ENCODE measurements around the gene BIRC7.

Gene BIRC7

DNA sequence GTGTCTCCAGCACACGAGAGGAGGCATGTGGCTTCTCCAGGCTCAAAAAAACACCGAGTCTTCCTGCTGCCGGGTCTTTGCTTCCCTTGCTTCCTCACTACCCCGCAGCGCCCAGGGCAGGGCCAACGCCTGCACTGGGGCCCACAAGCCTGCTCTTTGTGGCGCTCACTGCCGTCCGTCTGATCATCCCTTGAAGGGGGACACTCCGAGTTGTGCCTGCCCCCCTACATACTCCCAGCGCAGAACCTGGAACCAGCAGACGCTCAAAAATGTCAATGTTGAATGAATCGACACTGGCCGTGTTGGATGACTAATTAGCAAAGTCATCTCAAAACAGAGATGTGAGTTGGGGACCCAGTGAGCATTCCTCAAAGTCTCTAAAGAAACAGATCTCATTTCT is 28.8 kb downstream of the BIRC7 start:
- no peak for DNase-seq (ENCODE audit: low read depth in 2 of 2)

DNA sequence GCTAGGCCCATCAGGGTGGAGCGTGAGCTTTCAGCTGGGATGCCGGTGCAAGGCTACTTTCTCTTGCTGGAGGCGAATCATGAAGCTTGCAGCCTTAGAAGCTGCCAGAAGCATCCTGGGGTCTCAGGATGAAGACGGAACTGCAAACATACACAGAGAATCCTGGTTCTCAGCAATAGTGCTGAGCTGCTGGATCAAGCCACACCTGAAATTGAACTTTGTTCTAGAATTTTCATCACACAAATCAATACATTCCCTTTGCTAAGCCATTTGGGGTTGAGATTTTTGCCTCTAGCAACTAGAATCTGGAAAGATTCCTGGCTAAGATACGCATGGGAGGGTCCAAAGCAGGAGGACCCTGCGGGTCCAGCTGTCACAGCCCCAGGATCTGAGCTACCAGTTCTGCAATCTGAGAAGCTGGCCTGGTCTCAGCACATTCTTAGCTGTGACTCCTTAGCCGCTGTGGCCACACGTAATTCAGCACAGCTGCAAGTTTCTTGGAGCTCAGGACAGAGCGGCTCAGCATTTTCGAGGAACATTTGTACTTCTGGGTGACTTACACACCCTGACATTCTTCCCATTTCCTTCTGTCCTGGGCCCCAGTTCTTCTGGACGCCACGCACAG is 30.3 kb downstream of the BIRC7 start:
- DNase-seq (ENCODE audit: low read depth in 2 of 2) = no peak

GRCh38 chr20:63267691-63268090 is 32.0 kb downstream of the BIRC7 start:
- DNase-seq (ENCODE audit: low read depth in 2 of 2) = no peak

GRCh38 chr20:63268256-63268655 is 32.6 kb downstream of the BIRC7 start:
- DNase-seq (ENCODE audit: low read depth in 2 of 2) = no peak

DNA sequence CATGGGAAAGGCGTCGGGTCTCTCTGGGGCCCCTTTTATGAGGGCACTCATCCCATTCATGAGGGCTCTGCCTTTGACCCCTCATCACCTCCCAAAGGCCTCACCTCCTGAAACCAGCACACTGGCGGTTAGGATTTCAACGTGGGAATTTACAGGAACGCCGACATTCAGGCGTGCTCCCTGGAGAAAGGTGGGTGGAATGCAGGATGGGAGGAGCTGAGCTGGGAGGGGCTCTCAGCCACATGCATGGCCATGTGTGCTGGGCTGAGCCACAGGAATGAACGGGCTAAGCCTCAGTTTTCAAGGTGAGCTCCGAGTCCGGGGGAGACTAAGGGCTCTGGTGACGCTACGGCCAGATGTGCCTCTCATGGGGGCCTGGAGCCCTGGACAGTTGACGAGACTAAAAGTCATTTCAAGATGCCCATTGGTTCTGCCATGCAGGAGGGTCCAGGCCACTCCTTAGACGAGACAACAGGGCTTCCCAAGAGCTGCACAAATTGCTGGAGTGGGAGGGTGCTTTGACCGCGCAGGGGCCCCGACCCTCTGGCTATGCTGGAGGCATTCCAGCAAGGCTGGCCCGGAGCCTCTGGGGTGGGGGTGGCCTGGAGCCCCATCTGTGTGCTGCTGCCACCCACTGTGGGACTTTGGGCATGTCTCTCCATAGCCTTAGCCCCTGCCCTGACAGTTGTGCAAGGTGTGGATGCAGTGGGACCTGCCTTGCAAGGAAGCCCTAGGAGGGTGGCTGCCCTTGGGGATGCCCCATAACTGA is 33.1 kb downstream of the BIRC7 start:
- DNase-seq (ENCODE audit: low read depth in 2 of 2) = no peak

- DNase-seq (ENCODE audit: low read depth in 2 of 2) = no peak
Measured at GRCh38 chr20:63269724-63270123, 34.0 kb downstream of the BIRC7 start.

- DNase-seq (ENCODE audit: low read depth in 2 of 2) = no peak
Measured at GRCh38 chr20:63270606-63271325, 35.1 kb downstream of the BIRC7 start.

GRCh38 chr20:63272105-63273058 is 36.7 kb downstream of the BIRC7 start, which contains the start of gene ARFGAP1:
ARFGAP1 (plus strand) TSS chr20:63272813; CDS start chr20:63275581, 2,768 bp downstream.
- peak; percentile 77 to 91 for DNase-seq (ENCODE audit: low read depth in 2 of 2)

DNA sequence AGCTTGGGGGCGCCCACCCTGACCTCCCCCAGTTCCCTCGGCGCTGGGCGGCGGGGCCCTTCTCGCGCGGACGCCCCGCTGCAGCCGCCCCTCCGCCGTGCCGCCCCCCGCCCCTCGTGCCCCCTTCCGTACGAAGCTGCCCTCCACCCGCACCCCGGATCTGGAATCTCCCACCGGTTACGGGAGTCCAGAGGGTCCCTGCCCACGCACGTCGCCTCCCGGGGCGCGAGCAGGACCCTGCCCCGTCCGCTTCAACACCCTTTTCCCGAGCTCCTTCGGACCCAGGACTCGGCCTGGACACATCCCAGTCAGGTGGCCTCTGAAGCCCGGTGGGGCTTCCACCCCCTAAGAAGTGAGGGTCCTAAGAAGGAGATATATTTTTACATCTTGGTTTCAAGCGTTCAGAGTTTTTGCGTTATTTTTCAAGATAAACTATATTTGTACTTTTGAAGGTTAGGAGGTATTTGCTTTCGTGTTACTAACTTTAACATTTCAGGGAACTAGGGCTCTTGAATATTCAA is 37.4 kb downstream of the BIRC7 start:
- DNase-seq (ENCODE audit: low read depth in 2 of 2) = no peak

- DNase-seq (ENCODE audit: low read depth in 2 of 2) = no peak
Measured at GRCh38 chr20:63273635-63274380, 38.1 kb downstream of the BIRC7 start.

GRCh38 chr20:63274381-63275228 is 38.9 kb downstream of the BIRC7 start:
- DNase-seq (ENCODE audit: low read depth in 2 of 2) = no peak

DNA sequence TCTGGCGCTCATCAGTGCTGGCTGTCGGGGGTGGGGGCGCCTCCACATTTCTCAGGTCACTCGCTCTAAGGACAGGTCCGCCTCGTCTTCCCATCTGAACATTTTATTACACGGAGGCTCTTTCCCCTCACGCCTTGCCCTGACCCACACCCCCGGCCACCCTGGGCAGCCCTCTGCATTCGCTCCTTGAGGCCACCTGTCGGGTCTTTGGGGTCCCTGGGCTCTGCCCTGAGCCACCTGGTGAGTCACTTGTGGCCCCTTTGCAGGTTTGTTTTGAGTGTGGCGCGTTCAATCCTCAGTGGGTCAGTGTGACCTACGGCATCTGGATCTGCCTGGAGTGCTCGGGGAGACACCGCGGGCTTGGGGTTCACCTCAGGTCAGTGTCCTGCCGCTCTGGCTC is 40.1 kb downstream of the BIRC7 start:
- no peak for DNase-seq (ENCODE audit: low read depth in 2 of 2)

DNA sequence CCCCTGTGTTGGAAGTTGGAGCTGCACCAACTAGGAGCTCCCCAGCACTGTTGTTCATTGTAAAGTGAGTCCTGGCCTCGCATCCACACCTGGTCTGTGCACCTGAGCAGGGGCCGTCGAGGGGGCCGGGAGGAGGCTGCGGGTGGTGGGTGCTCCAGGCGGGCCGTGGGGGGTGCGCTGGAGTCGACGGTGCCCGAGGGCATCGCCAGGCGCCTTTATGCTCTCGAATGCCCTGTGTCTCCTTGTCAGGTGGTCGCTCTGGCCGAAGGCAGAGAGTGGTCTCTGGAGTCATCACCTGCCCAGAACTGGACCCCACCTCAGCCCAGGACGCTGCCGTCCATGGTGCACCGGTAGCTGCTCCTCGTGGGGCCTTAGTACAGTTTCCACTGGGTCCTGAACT is 41.3 kb downstream of the BIRC7 start:
- DNase-seq (ENCODE audit: low read depth in 2 of 2) = no peak

DNA sequence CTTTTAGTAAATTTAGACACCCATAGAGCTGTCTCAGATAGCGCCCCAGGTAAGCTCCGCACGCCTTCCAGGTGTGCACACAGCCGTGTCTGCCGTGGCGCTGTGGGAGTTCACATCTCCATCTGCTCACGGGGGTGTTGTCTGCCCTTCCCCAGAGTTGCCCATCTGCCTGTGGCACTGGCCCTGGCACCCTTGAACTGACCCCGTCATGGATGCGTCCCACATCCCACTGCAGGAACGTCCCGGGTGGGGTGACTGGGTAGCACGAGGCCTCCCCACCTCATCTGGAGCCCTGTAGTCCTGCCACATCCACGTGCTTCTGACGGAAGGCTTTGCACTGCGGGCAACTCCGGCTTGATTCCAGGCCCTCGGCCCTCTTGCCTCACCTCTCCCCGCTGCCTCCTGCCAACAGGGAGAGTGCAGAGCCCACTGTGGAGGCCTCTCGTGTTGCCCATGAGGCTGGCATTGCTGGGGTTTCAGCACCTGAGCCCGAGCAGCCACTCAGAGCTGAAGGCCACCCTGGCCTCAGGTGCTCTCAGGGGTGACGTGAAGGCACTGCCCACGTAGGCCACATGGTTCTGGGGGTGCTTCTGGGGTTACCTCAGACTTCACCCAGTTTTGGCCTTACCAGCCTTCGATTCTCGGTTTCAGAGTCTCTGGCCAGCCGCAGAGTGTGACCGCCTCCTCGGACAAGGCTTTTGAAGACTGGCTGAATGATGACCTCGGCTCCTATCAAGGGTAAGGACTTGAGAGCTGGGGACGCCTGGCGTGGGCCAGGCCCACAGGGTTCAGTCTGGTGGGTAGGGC is 42.0 kb downstream of the BIRC7 start:
- DNase-seq (ENCODE audit: low read depth in 2 of 2) = no peak

GRCh38 chr20:63278661-63279060 is 43.0 kb downstream of the BIRC7 start:
- no peak for DNase-seq (ENCODE audit: low read depth in 2 of 2)

DNA sequence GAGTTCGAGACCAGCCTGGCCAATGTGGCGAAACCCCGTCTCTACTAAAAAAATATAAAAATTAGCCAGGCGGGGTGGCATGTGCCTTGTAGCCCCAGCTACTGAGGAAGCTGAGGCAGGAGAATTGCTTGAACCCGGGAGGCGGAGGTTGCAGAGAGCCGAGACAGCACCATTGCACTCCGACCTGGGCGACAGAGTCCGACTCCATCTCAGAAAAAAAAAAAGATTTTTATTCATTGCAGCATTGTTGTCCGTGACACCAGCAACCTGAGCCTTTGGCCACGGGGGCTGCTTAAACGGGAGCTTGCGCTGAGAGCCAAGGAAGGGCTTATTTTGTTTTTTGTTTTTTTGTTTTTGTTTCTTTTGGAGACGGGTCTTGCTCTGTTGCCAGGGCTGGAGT is 44.2 kb downstream of the BIRC7 start:
- DNase-seq (ENCODE audit: low read depth in 2 of 2) = no peak

GRCh38 chr20:63280371-63280770 is 44.7 kb downstream of the BIRC7 start:
- DNase-seq (ENCODE audit: low read depth in 2 of 2) = no peak

- DNase-seq (ENCODE audit: low read depth in 2 of 2) = no peak
Measured at GRCh38 chr20:63280929-63281545, 45.3 kb downstream of the BIRC7 start.
